Activated CD4-positive, alpha-beta T cell treated with anti-CD3 and anti-CD28 coated beads, Interleukin-2, amount 50 U/mL, for 48 hours (primary cell): Measurements from ENCODE around the gene ANKRD2.
"Not testable (repeated sequence)": the region's sequence is repeated elsewhere in the genome, so short reads cannot be mapped to it uniquely, and the experiment has no call there.

Source experiments
- DNase-seq, 2 experiments: peaks; one replicate each; pipeline ENCODE4 v3.0.0-alpha.2; 2020

Gene ANKRD2

GRCh38 chr10:97574374-97575126 is 2.0 kb downstream of the ANKRD2 start:
- DNase-seq = no peak

DNA sequence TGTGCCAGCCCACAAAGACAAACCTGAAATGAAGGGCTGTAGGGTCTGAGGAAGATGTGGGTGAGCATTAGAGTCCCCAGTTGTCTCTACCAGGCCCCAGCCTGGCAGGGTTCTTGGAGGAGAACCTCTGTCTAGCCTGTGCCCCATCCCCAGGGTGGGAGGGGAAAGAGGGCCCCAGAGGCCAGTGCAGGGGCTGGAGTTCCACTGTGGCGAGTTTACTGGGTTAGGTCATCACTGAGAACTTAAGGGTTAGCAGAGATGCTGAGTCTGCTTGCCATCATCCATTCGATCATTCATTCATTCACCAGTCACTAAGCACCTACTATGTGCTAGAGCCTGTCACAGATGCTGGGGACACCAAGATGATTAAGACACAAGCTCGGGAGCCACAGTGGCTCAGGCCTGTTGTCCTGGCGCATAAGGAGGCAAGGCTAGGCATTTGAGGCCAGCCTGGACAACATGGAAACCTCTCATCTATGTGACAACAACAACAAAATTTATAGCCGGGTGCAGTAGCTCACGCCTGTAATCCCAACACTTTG is 2.6 kb downstream of the ANKRD2 start:
- DNase-seq = no peak

GRCh38 chr10:97576487-97576886 is 3.9 kb downstream of the ANKRD2 start:
- not testable (repeated sequence) for DNase-seq

DNA sequence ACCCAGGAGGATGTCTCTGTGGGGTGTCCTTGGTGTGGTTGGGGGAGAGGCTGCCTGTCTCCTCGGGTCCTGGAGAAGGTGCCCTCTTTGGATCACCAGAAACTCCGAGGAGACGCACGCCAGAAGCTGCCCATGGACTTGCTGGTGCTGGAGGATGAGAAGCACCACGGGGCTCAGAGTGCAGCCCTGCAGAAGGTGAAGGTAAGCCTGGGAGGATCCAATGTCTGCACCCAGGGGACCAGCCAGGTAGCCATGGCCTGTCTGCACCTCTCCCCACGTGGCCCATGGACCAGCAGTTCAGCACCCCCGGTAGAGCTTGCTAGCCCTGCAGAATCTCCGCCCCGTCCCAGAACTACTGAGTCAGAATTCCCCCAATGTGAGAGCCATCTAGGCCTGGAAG is 5.1 kb downstream of the ANKRD2 start:
- DNase-seq = no peak

- DNase-seq = no peak
Observed at GRCh38 chr10:97578171-97578844, 5.7 kb downstream of the ANKRD2 start.

DNA sequence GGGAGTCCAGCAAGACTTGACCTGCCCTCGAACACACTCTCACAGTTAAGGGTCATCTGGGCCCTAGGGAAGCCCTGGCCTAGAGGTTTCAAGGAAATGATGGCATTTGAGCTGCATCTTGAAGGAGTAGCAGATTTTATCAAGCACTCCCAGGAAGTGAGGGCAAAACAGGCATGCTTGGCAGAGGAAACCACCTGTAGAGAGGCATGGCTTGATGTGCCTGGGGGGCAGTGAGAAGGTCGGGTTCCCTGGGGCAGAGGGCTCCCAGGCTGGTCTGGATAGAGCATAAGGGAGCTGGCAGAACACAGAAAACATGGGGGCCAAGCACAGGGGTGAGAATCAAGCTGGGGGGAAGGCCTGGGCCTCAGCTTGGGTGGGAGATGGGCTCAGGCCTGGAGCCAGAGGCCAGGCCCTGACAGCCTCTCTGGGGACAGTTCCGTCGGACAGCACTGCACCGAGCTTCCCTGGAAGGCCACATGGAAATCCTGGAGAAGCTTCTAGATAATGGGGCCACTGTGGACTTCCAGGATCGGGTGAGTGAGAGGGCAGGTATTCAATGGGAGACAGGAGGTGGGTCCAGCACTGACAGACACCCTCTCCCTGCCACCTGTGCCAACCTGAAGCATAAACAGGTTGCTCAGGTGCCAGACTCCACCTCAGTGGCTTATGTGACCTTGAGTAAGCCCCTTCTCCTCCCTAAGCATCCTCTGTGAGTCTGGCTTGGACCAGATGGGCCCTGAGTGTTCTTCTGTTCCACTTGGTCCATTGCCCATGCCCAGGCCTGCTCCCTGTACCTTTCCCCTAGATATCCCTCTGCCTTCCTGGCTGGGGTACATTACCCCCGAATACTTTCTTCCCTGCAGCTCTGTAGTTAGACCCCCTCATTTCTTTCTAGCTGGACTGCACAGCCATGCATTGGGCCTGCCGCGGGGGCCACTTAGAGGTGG is 8.1 kb downstream of the ANKRD2 start:
- DNase-seq = no peak

GRCh38 chr10:97582169-97582568 is 9.6 kb downstream of the ANKRD2 start:
- DNase-seq = no peak

- no peak for DNase-seq
Observed at GRCh38 chr10:97583476-97583875, 10.9 kb downstream of the ANKRD2 start.

DNA sequence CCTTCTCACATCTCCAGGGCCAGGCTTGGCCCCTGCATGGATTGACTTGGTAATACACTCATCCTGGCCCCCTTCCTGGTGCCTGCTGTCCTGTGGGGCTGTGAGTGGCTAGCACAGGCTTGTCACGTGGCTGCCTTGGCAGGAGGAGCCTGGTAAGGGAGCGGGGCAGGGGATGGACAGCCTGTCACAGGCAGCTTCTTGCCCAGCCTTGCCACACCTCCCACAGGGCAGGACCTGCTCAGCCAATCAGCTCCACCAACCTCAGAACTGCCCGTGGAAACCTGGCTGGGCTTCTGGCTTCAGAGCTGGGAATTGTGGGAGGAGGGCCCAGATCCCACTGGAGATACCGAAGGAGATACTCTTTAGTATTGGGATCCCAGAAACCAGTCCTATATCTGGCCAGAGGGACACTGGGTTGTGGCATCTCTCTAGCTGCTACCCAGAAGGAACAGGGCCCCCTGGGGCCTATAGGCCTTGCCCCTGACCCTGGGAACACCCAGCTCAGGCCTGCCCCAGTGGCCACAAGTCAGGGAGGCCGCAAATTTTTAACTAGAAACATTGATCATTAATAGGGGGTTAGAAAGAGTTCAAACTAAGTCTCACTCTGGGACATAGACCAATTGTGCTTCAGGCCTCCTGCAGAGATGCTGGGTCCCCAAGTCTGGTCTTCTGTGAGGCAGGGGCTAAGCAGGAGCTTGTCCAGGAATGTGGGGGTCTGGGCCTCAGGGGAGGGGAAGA is 11.7 kb downstream of the ANKRD2 start, which contains the start of gene HOGA1:
HOGA1 (plus strand) TSS at position 330 of the 738 bp plus-strand sequence; CDS start at position 645, 315 bp downstream.
- no peak for DNase-seq

DNA sequence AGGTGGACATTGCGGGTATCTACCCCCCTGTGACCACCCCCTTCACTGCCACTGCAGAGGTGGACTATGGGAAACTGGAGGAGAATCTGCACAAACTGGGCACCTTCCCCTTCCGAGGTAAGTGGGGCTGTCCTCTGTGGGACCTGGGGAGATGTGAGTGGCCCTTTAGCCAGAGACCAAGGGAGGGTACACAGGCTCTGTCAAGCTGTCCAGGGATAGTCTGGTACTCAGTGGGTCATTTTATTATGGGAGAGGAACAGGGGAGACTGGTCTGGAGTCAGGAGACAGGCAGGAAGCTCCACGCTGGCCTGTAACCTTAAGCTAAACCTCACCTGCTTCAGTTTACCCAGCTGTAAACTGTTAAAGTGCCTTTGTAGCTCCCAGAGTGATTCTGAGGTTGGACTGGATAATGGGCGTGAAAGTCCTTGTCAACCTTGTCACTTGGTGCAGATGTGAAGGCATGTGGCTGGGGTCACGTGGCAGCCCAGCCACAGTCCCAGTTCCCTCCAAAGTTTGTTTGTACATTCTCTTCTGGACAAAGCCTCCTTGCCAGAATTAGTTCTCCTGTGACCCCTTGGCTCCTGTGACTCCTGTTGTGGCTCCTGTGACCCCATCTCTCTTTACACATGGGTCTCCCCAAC is 12.3 kb downstream of the ANKRD2 start:
- no peak for DNase-seq

DNA sequence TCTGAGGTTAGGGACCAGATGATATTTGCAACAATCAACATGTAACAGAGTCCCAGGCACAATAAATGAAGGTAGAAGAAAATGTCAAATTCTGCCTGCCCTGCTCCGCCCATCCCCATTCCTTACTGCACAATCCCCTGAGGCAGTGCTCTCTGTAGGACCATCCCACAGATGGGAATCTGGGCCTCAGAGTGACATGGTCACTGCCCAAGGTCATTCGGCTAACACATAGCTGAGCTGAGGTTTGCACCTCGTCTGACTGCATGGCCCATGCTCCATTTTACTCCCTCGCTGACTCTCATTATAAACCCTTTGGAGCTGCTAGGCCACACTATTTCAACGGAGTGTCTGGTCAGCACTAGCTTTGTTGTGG is 12.8 kb downstream of the ANKRD2 start:
- DNase-seq = no peak

DNA sequence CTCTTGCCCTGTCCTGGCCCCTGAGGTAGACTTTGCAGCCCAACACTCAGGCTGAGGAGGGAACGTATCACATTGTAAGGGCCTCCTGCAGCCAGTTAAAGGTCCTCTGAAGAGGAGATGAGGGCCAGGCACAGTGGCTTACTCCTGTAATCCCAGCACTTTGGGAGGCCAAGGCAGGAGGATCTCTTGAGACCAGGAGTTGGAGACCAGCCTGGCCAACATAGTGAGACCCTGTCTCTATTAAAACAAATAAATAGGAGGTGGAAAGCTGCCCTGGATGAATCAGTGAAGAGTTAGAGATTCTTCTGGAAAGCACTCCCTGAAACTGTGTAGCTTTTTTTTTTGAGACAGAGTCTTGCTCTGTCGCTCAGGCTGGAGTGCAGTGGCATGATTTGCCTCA is 14.6 kb downstream of the ANKRD2 start:
- DNase-seq = no peak

DNA sequence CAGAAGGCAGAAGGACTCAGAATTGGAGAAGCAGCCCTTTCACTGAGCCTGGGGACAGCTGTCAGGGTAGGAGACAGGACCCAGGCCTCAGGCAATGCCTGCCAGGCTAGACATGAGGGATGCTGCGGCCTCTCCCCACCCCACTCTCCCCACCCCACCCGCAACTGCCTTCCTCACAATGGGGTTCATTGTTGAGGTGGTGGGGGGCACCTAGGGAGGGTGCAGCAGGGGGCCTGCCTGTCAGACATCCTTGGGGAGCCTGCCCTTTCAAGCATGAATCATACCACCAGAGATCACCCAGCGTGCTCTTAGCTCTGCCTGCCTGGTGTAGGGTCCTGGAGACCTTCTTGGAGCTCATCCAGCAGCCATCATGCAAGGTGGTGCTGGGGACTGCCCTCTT is 16.9 kb downstream of the ANKRD2 start, which contains the start of gene C10orf62:
C10orf62 (plus strand) TSS at position 243 of the 400 bp plus-strand sequence. CDS start 177 bp downstream, outside the sequence.
- no peak for DNase-seq

DNA sequence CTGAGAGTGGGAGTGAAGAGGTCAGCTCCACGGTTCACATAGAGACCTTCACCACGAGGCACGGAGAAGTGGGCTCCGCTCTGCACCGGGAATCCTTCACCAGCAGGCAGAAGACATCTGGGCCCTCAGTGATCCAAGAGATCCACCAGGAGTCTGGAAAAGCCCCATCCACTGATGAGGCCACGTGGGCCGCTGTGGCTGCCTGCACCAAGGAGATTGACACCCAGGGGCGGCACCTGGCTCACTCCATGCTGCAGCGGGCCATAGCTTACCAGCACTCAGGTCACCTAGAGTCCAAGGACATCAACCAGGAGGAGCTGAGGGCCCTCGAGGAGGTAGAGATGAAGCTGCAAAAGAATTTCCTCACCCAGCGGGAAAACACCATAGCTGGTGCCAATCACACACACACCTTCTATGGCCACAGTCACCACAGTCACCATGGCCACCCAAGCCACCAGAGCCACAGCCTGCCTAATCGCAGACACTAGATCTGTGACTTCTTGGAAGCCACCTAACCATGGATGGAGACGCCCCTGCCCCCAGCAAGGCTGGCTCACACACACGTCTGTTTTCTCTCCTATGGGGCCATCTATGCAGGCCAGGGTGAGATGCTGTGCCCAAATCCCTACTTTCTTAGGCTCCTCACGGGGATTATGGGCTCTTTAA is 17.6 kb downstream of the ANKRD2 start:
- no peak for DNase-seq

DNA sequence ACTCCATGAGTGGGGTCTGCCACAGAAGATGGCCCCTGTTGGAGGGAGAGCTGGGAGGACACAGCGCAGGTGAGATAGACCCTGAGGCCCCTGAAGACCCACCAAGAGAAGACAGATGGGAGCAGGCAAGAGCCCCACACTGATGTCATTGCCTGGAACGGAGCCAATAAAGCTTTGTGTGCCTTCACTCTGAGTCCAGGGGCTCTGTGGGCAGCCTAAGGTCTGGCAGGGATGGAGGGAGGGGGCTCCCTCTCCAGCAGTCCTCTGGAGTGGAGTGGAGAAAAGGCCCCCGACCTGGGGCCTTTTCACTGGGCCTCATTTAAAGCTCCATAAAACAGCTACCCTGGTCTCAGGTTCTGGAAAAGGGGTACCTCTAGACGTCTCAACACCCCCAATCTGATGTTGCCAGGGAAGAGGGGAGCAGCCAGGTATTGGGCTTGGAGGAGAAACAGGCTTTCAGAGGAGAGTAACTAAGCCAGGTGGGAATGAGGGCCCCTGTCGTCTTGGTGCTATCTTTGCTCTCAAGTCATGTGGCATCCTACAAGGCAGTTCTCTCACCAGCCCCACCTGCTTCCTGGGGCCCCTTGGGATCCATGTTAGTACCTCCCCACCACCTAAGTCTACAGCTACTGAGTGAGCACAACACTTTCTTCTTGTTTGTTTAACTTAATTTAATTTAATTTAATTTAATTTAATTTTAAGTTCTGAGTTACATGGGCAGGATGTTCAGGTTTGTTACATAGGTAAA is 18.3 kb downstream of the ANKRD2 start:
- DNase-seq = no peak

- no peak for DNase-seq
Observed at GRCh38 chr10:97593421-97593820, 20.8 kb downstream of the ANKRD2 start.

DNA sequence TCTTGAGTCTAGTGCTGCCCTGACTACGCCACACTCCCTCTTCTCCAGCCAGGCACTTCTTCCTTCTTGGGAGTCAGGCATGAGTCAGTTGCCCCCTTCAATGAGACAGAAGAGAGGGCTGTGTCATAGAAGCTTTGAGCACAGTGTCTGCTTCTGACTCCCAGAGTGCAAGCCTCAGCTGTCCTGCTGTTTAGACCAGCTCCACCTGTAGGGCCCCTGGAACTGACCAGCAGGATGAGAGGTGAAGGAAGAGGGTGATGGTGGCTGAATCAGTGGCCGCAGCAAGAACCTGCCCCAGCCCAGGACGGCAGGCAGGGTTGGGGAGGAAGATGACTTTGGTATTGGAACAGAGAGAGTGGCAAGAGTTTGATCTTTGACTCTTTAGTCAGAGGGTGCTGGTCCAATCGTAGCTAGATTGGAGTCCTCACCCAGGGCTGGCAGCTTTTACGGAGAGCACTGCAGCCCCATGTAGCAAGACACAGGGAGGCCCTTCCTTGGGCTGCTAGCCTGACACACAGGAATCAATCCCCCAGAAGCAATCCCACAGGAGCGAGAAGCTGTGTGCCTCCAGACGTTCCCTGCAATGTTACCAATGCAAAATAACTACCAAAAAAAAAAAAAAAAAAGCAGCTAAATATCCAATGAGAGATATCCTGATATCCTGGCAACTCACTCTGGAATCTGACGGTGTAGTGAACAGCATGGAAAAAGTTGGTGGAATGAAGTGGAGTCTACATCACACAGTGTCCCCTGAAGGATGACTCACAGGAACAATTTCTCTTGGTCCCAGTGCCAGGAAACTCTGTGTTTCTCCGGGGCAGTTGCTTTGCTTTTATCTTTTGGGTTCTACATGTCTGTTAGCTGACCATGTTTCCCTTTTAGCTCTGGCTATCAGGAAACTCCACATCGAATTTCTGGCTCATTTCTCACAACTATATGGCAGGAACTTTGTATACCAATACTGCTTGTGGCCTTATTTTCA is 23.8 kb downstream of the ANKRD2 start:
- DNase-seq = no peak

DNA sequence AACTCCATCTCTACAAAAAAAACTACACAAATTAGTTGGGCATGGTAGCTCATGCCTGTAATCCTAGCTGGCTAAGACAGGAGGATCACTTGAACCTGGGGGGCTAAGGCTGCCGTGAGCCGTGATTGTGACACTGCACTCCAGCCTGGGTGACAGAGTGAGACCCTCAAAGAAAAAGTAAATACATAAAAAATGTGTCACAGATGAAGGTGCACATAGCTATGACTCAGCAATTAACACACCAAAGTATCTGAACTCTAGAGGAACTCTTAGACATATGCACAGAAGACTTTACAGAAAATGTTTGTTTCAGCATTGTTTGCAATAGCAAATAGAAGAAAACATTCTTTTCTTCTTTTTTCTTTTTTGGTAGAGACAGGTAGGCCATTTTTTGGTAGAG is 25.2 kb downstream of the ANKRD2 start:
- DNase-seq = no peak
